ENCODE measurements around the gene SUN3. TPM values are rescaled to one million over a fixed set of nuclear protein-coding genes. Genes with fewer than 3 reads are reported as not detected.
A peak's percentile ranks its signal among the peaks of the same experiment; 100 is the strongest.

SUN3 gene
- total RNA-seq, 5 donors from 2014 or later (not counting 1 experiment from before 2014, with no cell fraction given): 0.55 to 0.90 (median 0.59) TPM; not detected in 2

- peak overlapping the region in 1 of 2 donors; percentile 3 for H3K27ac Mint-ChIP-seq
- CTCF ChIA-PET: interaction anchor here (0.6 to 1.2 kb wide), 4 partner anchors 17 to 1103 kb away, joined by 3 to 4 read pairs (median 4); no protein-coding TSS in a partner anchor
Observed at GRCh38 chr7:47970761-47971160, 58.1 kb downstream of the SUN3 start.

GRCh38 chr7:47968847-47969774 is 59.8 kb downstream of the SUN3 start:
- POLR2A ChIA-PET: no interaction called here
- CTCF ChIA-PET: interaction anchor here (0.6 to 1.4 kb wide), 7 partner anchors 14 to 141 kb away, joined by 3 to 5 read pairs (median 4); no protein-coding TSS in a partner anchor
- no peak overlapping the region for H3K27ac ChIP-seq (ENCODE audit: low read length)
- no peaks in the 10 kb centered on the region for H3K9me3 Mint-ChIP-seq
- H3K4me3 ChIP-seq (ENCODE audit: control insufficient read depth in 1 of 2, extremely low read depth in 1 of 2, low read length in 1 of 2): no peak overlapping the region
- peaks cover 13 to 86% of the 10 kb centered on the region in 2 donors for H3K36me3 ChIP-seq (ENCODE audit: control insufficient read depth in 2 of 2, extremely low read depth in 1 of 2, insufficient read depth in 1 of 2, low read length in 1 of 2)
- peak in 31 of 35 experiments; percentile 4 to 69 (median 36) for DNase-seq
- H3K4me1 Mint-ChIP-seq: peaks cover 36% of the 10 kb centered on the region in 3 donors
- ATAC-seq (replicated peaks in 1 of 4): peak; percentile 63 to 82 (median 66)
- no peaks in the 10 kb centered on the region for H3K27me3 ChIP-seq (replicated peaks in 1 of 2; ENCODE audit: control insufficient read depth in 2 of 2, extremely low read depth in 1 of 2, insufficient read depth in 2 of 2, low read length in 1 of 2)
- no peaks in the 10 kb centered on the region for H3K9me3 ChIP-seq
- 100% methylated on average over 2 of the region's 5 CpGs for WGBS (ENCODE audit: insufficient coverage)
- H3K4me1 ChIP-seq (ENCODE audit: control insufficient read depth in 1 of 2, extremely low read depth in 1 of 2, insufficient read depth in 2 of 2, low read length in 2 of 2): no peaks in the 10 kb centered on the region
- H3K27ac Mint-ChIP-seq: peak overlapping the region in 1 of 2 donors; percentile 41
- H3K36me3 Mint-ChIP-seq: peaks cover 69% of the 10 kb centered on the region
- H3K4me3 Mint-ChIP-seq: no peak overlapping the region
- no peaks in the 10 kb centered on the region for H3K27me3 Mint-ChIP-seq

More at GRCh38 chr7:47970761-47971160, 58.1 kb downstream of the SUN3 start:
- ATAC-seq (replicated peaks in 1 of 4) (no peak), DNase-seq (no peak)
- Histone ChIP-seq H3K4me3 (ENCODE audit: control insufficient read depth in 1 of 2, extremely low read depth in 1 of 2, low read length in 1 of 2) (no peak overlapping the region), H3K9me3 (no peaks in the 10 kb centered on the region), H3K36me3 (ENCODE audit: control insufficient read depth in 2 of 2, extremely low read depth in 1 of 2, insufficient read depth in 1 of 2, low read length in 1 of 2) (peaks cover 9 to 83% of the 10 kb centered on the region in 2 donors), H3K4me1 (ENCODE audit: control insufficient read depth in 1 of 2, extremely low read depth in 1 of 2, insufficient read depth in 2 of 2, low read length in 2 of 2) (no peaks in the 10 kb centered on the region), H3K27ac (ENCODE audit: low read length) (no peak overlapping the region), H3K27me3 (replicated peaks in 1 of 2; ENCODE audit: control insufficient read depth in 2 of 2, extremely low read depth in 1 of 2, insufficient read depth in 2 of 2, low read length in 1 of 2) (no peaks in the 10 kb centered on the region)
- Mint-ChIP-seq H3K27me3 (no peaks in the 10 kb centered on the region), H3K4me1 (peaks cover 36 to 43% (median 39%) of the 10 kb centered on the region in 3 donors), H3K4me3 (no peak overlapping the region), H3K36me3 (peaks cover 61% of the 10 kb centered on the region), H3K9me3 (no peaks in the 10 kb centered on the region)
- POLR2A ChIA-PET: interaction anchor here (0.6 to 0.7 kb wide), 2 partner anchors 131 to 1056 kb away, joined by 3 to 10 read pairs; no protein-coding TSS in a partner anchor
- no CpG with 5 or more reads among the region's 1 CpG for WGBS (ENCODE audit: insufficient coverage)

GRCh38 chr7:47967708-47968107 is 61.2 kb downstream of the SUN3 start:
- Mint-ChIP-seq H3K9me3 (no peaks in the 10 kb centered on the region), H3K27me3 (no peaks in the 10 kb centered on the region), H3K4me1 (peaks cover 25 to 28% (median 28%) of the 10 kb centered on the region in 3 donors), H3K4me3 (no peak overlapping the region), H3K27ac (no peak overlapping the region), H3K36me3 (peaks cover 65% of the 10 kb centered on the region)
- no peak overlapping the region for H3K27ac ChIP-seq (ENCODE audit: low read length)
- H3K27me3 ChIP-seq (replicated peaks in 1 of 2; ENCODE audit: control insufficient read depth in 2 of 2, extremely low read depth in 1 of 2, insufficient read depth in 2 of 2, low read length in 1 of 2): no peaks in the 10 kb centered on the region
- no CpG with 5 or more reads among the region's 2 CpGs for WGBS (ENCODE audit: insufficient coverage)
- H3K4me3 ChIP-seq (ENCODE audit: control insufficient read depth in 1 of 2, extremely low read depth in 1 of 2, low read length in 1 of 2): no peak overlapping the region
- H3K36me3 ChIP-seq (ENCODE audit: control insufficient read depth in 2 of 2, extremely low read depth in 1 of 2, insufficient read depth in 1 of 2, low read length in 1 of 2): peaks cover 18 to 86% of the 10 kb centered on the region in 2 donors
- no peaks in the 10 kb centered on the region for H3K9me3 ChIP-seq
- DNase-seq (no peak), ATAC-seq (replicated peaks in 1 of 4) (no peak)
- H3K4me1 ChIP-seq (ENCODE audit: control insufficient read depth in 1 of 2, extremely low read depth in 1 of 2, insufficient read depth in 2 of 2, low read length in 2 of 2): no peaks in the 10 kb centered on the region
- ChIA-PET POLR2A (interaction anchor here in 1 of 2 donors (0.5 kb wide), 1 partner anchor 143 kb away, joined by 3 read pairs; no protein-coding TSS in a partner anchor), CTCF (interaction anchor here (0.5 to 1.1 kb wide), 4 partner anchors 22 to 143 kb away, joined by 3 to 8 read pairs (median 4); no protein-coding TSS in a partner anchor)

- Mint-ChIP-seq H3K36me3 (peaks cover 67% of the 10 kb centered on the region), H3K4me1 (peaks cover 24 to 25% (median 24%) of the 10 kb centered on the region in 3 donors), H3K27ac (peak overlapping the region in 1 of 2 donors; percentile 12), H3K4me3 (no peak overlapping the region), H3K27me3 (no peaks in the 10 kb centered on the region), H3K9me3 (no peaks in the 10 kb centered on the region)
- peaks cover 18 to 89% of the 10 kb centered on the region in 2 donors for H3K36me3 ChIP-seq (ENCODE audit: control insufficient read depth in 2 of 2, extremely low read depth in 1 of 2, insufficient read depth in 1 of 2, low read length in 1 of 2)
- H3K27ac ChIP-seq (ENCODE audit: low read length): no peak overlapping the region
- ATAC-seq (replicated peaks in 1 of 4) (no peak), DNase-seq (no peak)
- ChIA-PET CTCF (interaction anchor here (0.5 to 1.1 kb wide), 4 partner anchors 22 to 143 kb away, joined by 3 to 8 read pairs (median 4); no protein-coding TSS in a partner anchor), POLR2A (interaction anchor here in 1 of 2 donors (0.5 kb wide), 1 partner anchor 143 kb away, joined by 3 read pairs; no protein-coding TSS in a partner anchor)
- H3K9me3 ChIP-seq: no peaks in the 10 kb centered on the region
- WGBS (ENCODE audit: insufficient coverage): 100% methylated on average over 1 of the region's 5 CpGs
- no peaks in the 10 kb centered on the region for H3K4me1 ChIP-seq (ENCODE audit: control insufficient read depth in 1 of 2, extremely low read depth in 1 of 2, insufficient read depth in 2 of 2, low read length in 2 of 2)
- no peaks in the 10 kb centered on the region for H3K27me3 ChIP-seq (replicated peaks in 1 of 2; ENCODE audit: control insufficient read depth in 2 of 2, extremely low read depth in 1 of 2, insufficient read depth in 2 of 2, low read length in 1 of 2)
- no peak overlapping the region for H3K4me3 ChIP-seq (ENCODE audit: control insufficient read depth in 1 of 2, extremely low read depth in 1 of 2, low read length in 1 of 2)
Observed at GRCh38 chr7:47967123-47967522, 61.8 kb downstream of the SUN3 start.

- ChIA-PET POLR2A (no interaction called here), CTCF (interaction anchor here (0.6 to 1.2 kb wide), 3 partner anchors 9 to 20 kb away, joined by 3 to 6 read pairs (median 3); no protein-coding TSS in a partner anchor)
- Mint-ChIP-seq H3K4me1 (peaks cover 14 to 21% (median 16%) of the 10 kb centered on the region in 3 donors), H3K4me3 (no peak overlapping the region), H3K36me3 (peaks cover 78% of the 10 kb centered on the region), H3K9me3 (no peaks in the 10 kb centered on the region), H3K27ac (no peak overlapping the region), H3K27me3 (no peaks in the 10 kb centered on the region)
- H3K9me3 ChIP-seq: no peaks in the 10 kb centered on the region
- DNase-seq (no peak), ATAC-seq (replicated peaks in 1 of 4) (no peak)
- 80% methylated on average over 1 of the region's 5 CpGs for WGBS (ENCODE audit: insufficient coverage)
- peaks cover 18 to 90% of the 10 kb centered on the region in 2 donors for H3K36me3 ChIP-seq (ENCODE audit: control insufficient read depth in 2 of 2, extremely low read depth in 1 of 2, insufficient read depth in 1 of 2, low read length in 1 of 2)
- no peak overlapping the region for H3K4me3 ChIP-seq (ENCODE audit: control insufficient read depth in 1 of 2, extremely low read depth in 1 of 2, low read length in 1 of 2)
- H3K4me1 ChIP-seq (ENCODE audit: control insufficient read depth in 1 of 2, extremely low read depth in 1 of 2, insufficient read depth in 2 of 2, low read length in 2 of 2): no peaks in the 10 kb centered on the region
- no peak overlapping the region for H3K27ac ChIP-seq (ENCODE audit: low read length)
- H3K27me3 ChIP-seq (replicated peaks in 1 of 2; ENCODE audit: control insufficient read depth in 2 of 2, extremely low read depth in 1 of 2, insufficient read depth in 2 of 2, low read length in 1 of 2): no peaks in the 10 kb centered on the region
Observed at GRCh38 chr7:47965456-47965855, 63.5 kb downstream of the SUN3 start.

GRCh38 chr7:47962262-47962661 is 66.6 kb downstream of the SUN3 start:
- DNase-seq (no peak), ATAC-seq (replicated peaks in 1 of 4) (no peak)
- Histone ChIP-seq H3K36me3 (ENCODE audit: control insufficient read depth in 2 of 2, extremely low read depth in 1 of 2, insufficient read depth in 1 of 2, low read length in 1 of 2) (peaks cover 17 to 63% of the 10 kb centered on the region in 2 donors), H3K4me1 (ENCODE audit: control insufficient read depth in 1 of 2, extremely low read depth in 1 of 2, insufficient read depth in 2 of 2, low read length in 2 of 2) (no peaks in the 10 kb centered on the region), H3K27me3 (replicated peaks in 1 of 2; ENCODE audit: control insufficient read depth in 2 of 2, extremely low read depth in 1 of 2, insufficient read depth in 2 of 2, low read length in 1 of 2) (no peaks in the 10 kb centered on the region), H3K27ac (ENCODE audit: low read length) (no peak overlapping the region), H3K4me3 (ENCODE audit: control insufficient read depth in 1 of 2, extremely low read depth in 1 of 2, low read length in 1 of 2) (no peak overlapping the region), H3K9me3 (no peaks in the 10 kb centered on the region)
- Mint-ChIP-seq H3K27me3 (no peaks in the 10 kb centered on the region), H3K27ac (no peak overlapping the region), H3K9me3 (no peaks in the 10 kb centered on the region), H3K4me3 (no peak overlapping the region), H3K36me3 (peaks cover 69% of the 10 kb centered on the region), H3K4me1 (peaks cover 2 to 6% (median 6%) of the 10 kb centered on the region in 3 donors)
- POLR2A ChIA-PET: no interaction called here
- 100% methylated on average over 1 of the region's 3 CpGs for whole genome bisulfite sequencing (ENCODE audit: insufficient coverage)
- CTCF ChIA-PET: interaction anchor here in 1 of 2 donors (0.7 kb wide), 1 partner anchor 148 kb away, joined by 4 read pairs; no protein-coding TSS in a partner anchor

Data from T-cell (primary cell).